Measurements from ENCODE around the gene MID1. TPM values are rescaled to one million over a fixed set of nuclear protein-coding genes. Genes with fewer than 3 reads are reported as not detected.

The MID1 gene
- total RNA-seq, 1 donor from 2014 or later: 10.2 TPM

DNA sequence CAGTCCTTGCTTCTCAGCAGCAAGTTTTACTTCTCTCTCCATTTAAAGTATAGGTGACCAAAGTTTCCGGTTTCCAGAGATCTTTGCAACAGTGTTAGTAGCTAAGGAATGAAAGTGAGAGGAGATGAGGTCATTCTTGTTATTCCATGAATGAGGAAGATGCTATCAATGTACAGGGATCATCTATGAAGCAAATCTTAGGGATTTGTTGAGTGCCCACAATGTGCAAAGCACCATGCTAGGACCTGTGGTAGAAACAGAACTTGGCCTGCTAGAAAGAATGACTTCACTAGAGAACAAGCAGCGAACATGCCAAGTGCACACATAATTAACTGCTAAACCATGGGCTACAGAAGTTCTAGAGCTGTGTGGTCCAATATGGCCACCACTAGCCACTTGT is 112.5 kb downstream of the MID1 start:
- no peak overlapping the region for H3K27ac Mint-ChIP-seq (ENCODE audit: unreplicated experiment)
- H3K4me3 Mint-ChIP-seq (ENCODE audit: unreplicated experiment): no peak overlapping the region
- H3K9me3 Mint-ChIP-seq (ENCODE audit: unreplicated experiment): peaks cover 7% of the 10 kb centered on the region
- H3K27me3 Mint-ChIP-seq (ENCODE audit: unreplicated experiment): no peaks in the 10 kb centered on the region
- TF ChIP-seq, protein P1, sequence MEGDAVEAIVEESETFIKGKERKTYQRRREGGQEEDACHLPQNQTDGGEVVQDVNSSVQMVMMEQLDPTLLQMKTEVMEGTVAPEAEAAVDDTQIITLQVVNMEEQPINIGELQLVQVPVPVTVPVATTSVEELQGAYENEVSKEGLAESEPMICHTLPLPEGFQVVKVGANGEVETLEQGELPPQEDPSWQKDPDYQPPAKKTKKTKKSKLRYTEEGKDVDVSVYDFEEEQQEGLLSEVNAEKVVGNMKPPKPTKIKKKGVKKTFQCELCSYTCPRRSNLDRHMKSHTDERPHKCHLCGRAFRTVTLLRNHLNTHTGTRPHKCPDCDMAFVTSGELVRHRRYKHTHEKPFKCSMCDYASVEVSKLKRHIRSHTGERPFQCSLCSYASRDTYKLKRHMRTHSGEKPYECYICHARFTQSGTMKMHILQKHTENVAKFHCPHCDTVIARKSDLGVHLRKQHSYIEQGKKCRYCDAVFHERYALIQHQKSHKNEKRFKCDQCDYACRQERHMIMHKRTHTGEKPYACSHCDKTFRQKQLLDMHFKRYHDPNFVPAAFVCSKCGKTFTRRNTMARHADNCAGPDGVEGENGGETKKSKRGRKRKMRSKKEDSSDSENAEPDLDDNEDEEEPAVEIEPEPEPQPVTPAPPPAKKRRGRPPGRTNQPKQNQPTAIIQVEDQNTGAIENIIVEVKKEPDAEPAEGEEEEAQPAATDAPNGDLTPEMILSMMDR (IDR thresholded peaks at IDR 0.05): no peak
- no peak for DNase-seq (ENCODE audit: extremely low spot score, unreplicated experiment)
- H3K4me1 Mint-ChIP-seq (ENCODE audit: unreplicated experiment): peaks cover 13% of the 10 kb centered on the region
- H3K36me3 Mint-ChIP-seq (ENCODE audit: unreplicated experiment): peaks cover 3% of the 10 kb centered on the region

DNA sequence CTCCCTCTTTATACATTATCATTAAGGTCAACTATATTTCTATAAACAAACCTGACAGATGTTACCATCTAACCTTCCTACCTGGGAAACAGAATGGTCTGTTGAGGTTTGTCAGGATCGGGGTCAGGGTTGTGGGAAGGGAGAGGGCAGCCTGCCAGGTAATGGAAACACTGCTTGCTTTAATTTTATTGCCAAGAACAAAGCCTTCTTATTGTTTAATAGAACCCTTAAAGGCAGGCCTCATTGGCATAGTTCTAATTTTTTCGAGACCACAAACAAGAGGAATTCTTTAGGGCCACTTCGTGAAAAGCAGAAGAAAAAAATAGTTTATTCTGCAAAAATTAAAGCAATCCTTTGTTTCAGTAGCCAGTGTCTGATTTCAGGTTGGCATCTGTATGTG is 113.2 kb downstream of the MID1 start:
- TF ChIP-seq, protein P1 (IDR thresholded peaks at IDR 0.05): no peak
- Mint-ChIP-seq H3K27ac (ENCODE audit: unreplicated experiment) (no peak overlapping the region), H3K9me3 (ENCODE audit: unreplicated experiment) (peaks cover 7% of the 10 kb centered on the region), H3K4me1 (ENCODE audit: unreplicated experiment) (peaks cover 8% of the 10 kb centered on the region), H3K36me3 (ENCODE audit: unreplicated experiment) (peaks cover 3% of the 10 kb centered on the region), H3K27me3 (ENCODE audit: unreplicated experiment) (no peaks in the 10 kb centered on the region), H3K4me3 (ENCODE audit: unreplicated experiment) (no peak overlapping the region)
- no peak for DNase-seq (ENCODE audit: extremely low spot score, unreplicated experiment)

DNA sequence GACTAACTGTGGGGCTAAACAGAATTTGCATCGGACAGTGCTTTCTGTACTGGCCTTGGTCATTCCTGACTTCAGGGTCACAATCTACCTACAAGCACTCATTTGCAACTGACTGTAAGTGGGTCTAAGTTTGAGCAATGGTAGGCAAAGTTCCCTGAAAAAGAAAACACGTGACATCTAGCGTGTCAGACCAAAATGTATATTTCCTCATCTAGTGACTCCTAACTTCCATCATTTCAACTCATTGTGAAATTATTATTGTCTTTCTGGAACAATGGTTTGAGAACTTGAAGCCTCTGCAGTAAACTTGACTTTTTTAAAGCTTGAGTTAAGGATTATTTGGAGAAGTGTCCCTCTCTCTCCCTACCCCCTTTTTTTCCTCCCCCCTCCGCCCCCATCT is 113.6 kb downstream of the MID1 start:
- Mint-ChIP-seq H3K4me1 (ENCODE audit: unreplicated experiment) (peaks cover 4% of the 10 kb centered on the region), H3K27me3 (ENCODE audit: unreplicated experiment) (no peaks in the 10 kb centered on the region), H3K9me3 (ENCODE audit: unreplicated experiment) (peaks cover 7% of the 10 kb centered on the region), H3K27ac (ENCODE audit: unreplicated experiment) (no peak overlapping the region), H3K4me3 (ENCODE audit: unreplicated experiment) (no peak overlapping the region), H3K36me3 (ENCODE audit: unreplicated experiment) (peaks cover 3% of the 10 kb centered on the region)
- no peak for DNase-seq (ENCODE audit: extremely low spot score, unreplicated experiment)
- TF ChIP-seq, protein P1 (IDR thresholded peaks at IDR 0.05): no peak

DNA sequence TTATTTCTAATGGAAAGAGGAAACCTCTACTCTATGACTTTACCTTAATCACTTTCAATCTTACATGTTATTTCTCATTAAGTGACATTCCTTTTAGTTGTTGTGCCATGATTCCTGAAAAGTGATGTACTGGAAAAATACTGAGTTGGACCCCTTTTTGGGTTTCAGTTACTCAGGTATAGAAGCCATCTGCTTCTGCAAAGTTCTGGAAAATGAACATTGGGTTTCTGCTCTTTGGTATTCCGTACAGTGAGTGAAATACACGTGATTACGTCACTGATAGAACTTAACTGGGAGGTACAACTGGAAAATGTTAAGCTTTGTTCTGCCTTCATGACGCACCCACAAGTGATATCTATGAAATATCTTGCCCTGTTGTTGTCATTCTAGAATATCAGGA is 114.7 kb downstream of the MID1 start:
- Mint-ChIP-seq H3K9me3 (ENCODE audit: unreplicated experiment) (peaks cover 10% of the 10 kb centered on the region), H3K4me3 (ENCODE audit: unreplicated experiment) (no peak overlapping the region), H3K4me1 (ENCODE audit: unreplicated experiment) (peaks cover 3% of the 10 kb centered on the region), H3K27ac (ENCODE audit: unreplicated experiment) (no peak overlapping the region), H3K27me3 (ENCODE audit: unreplicated experiment) (no peaks in the 10 kb centered on the region), H3K36me3 (ENCODE audit: unreplicated experiment) (peaks cover 3% of the 10 kb centered on the region)
- no peak for DNase-seq (ENCODE audit: extremely low spot score, unreplicated experiment)
- TF ChIP-seq, protein P1 (IDR thresholded peaks at IDR 0.05): no peak

DNA sequence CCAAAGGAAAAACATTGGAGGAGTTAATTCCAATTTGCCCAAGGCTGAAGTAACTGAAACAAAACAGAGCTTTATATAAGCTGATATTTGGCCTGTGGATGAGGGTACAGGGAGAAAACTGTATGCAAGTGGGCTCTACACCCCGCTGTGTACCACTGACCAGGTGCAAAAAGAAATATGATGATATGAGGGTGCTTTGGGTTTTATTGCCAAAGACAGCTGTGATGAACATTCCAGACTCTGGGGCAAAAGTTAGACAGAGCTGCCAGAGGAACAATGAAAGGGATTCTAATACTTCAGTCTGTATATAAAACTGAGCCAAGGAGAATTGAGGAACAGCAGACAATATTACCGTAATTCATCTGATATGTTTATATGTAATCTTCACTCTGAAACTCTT is 117.4 kb downstream of the MID1 start:
- TF ChIP-seq, protein P1 (IDR thresholded peaks at IDR 0.05): no peak
- Mint-ChIP-seq H3K9me3 (ENCODE audit: unreplicated experiment) (peaks cover 7% of the 10 kb centered on the region), H3K4me1 (ENCODE audit: unreplicated experiment) (peaks cover 3% of the 10 kb centered on the region), H3K27me3 (ENCODE audit: unreplicated experiment) (no peaks in the 10 kb centered on the region), H3K4me3 (ENCODE audit: unreplicated experiment) (no peak overlapping the region), H3K36me3 (ENCODE audit: unreplicated experiment) (no peaks in the 10 kb centered on the region), H3K27ac (ENCODE audit: unreplicated experiment) (no peak overlapping the region)
- no peak for DNase-seq (ENCODE audit: extremely low spot score, unreplicated experiment)
